SHP77 treated with DMSO at 0.1 percent for 48 hours (cell line): ENCODE measurements around the gene BORCS8.
"Not testable (repeated sequence)": the region's sequence is repeated elsewhere in the genome, so short reads cannot be mapped to it uniquely, and the experiment has no call there.

ENCODE experiments used
- DNase-seq: peaks from one replicate; lab custom pipeline; 2025; lab: John Stamatoyannopoulos, UW

The BORCS8 gene

GRCh38 chr19:19192078-19192882, at the start of gene BORCS8, which contains the start of gene RFXANK:
Gene BORCS8 (minus strand): TSS chr19:19192152. CDS start chr19:19192117, 35 bp downstream.
Gene RFXANK (plus strand): TSS chr19:19192258. CDS start chr19:19193947, 1,689 bp downstream.
- DNase-seq: peak; percentile 98

- no peak for DNase-seq
These were observed 48.5 kb upstream of the BORCS8 start for GRCh38 chr19:19240476-19240875.

- DNase-seq: no peak
These were observed 47.7 kb upstream of the BORCS8 start for GRCh38 chr19:19239675-19240074.

- DNase-seq: no peak
These were observed 46.4 kb upstream of the BORCS8 start for GRCh38 chr19:19238126-19238894.

GRCh38 chr19:19236173-19236572, 44.2 kb upstream of the BORCS8 start:
- no peak for DNase-seq

GRCh38 chr19:19234220-19234816, 42.4 kb upstream of the BORCS8 start:
- no peak for DNase-seq

- DNase-seq: no peak
These were observed 40.3 kb upstream of the BORCS8 start for GRCh38 chr19:19232261-19232721.

GRCh38 chr19:19230999-19231398, 39.0 kb upstream of the BORCS8 start:
- DNase-seq: no peak

- DNase-seq: no peak
These were observed 37.7 kb upstream of the BORCS8 start for GRCh38 chr19:19229701-19230100.

- no peak for DNase-seq
These were observed 35.3 kb upstream of the BORCS8 start for GRCh38 chr19:19227217-19227616.

GRCh38 chr19:19226663-19227062, 34.7 kb upstream of the BORCS8 start:
- no peak for DNase-seq

- DNase-seq: no peak
These were observed 34.3 kb upstream of the BORCS8 start for GRCh38 chr19:19226204-19226603.

- DNase-seq: peak; percentile 54
These were observed 33.0 kb upstream of the BORCS8 start for GRCh38 chr19:19224852-19225494.

GRCh38 chr19:19224150-19224851, 32.3 kb upstream of the BORCS8 start:
- DNase-seq: no peak

- DNase-seq: no peak
These were observed 31.7 kb upstream of the BORCS8 start for GRCh38 chr19:19223636-19224035.

GRCh38 chr19:19223060-19223459, 31.1 kb upstream of the BORCS8 start:
- no peak for DNase-seq

- not testable (repeated sequence) for DNase-seq
These were observed 29.0 kb upstream of the BORCS8 start for GRCh38 chr19:19221000-19221399.

- no peak for DNase-seq
These were observed 27.0 kb upstream of the BORCS8 start for GRCh38 chr19:19218911-19219310.

- no peak for DNase-seq
These were observed 25.1 kb upstream of the BORCS8 start for GRCh38 chr19:19217099-19217498.

GRCh38 chr19:19215792-19216191, 23.8 kb upstream of the BORCS8 start:
- no peak for DNase-seq

- DNase-seq: no peak
These were observed 22.9 kb upstream of the BORCS8 start for GRCh38 chr19:19214892-19215291.

GRCh38 chr19:19214159-19214490, 22.2 kb upstream of the BORCS8 start:
- DNase-seq: no peak
